Endothelial cell of umbilical vein (primary cell): ENCODE data around the gene PAX2. TPM values are rescaled to one million over a fixed set of nuclear protein-coding genes. Genes with fewer than 3 reads are reported as not detected.

Experiments used
- BruUV-seq: library from RNA; stranded (reverse); fragments of 400-500 nt; replicated peaks from 2 replicates; lab custom pipeline; 2021; lab: Mats Ljungman, UMichigan
- CTCF ChIA-PET: fragments of 300-600, 350-600 bp; sonication (Branson Sonifier 250); formaldehyde crosslinking; loops from one replicate; lab custom pipeline; 2021; ENCODE audit warnings: antibody characterized with exemption, inconsistent platforms; lab: Charles Lee
- POLR2A ChIA-PET: fragments of 300-600, 350-600 bp; sonication (Branson Sonifier 250); formaldehyde crosslinking; loops from one replicate; lab custom pipeline; 2021; ENCODE audit warnings: antibody characterized with exemption, inconsistent platforms; lab: Charles Lee
- DNase-seq: peaks from one replicate; pipeline ENCODE4 v3.0.0-alpha.2; 2011; ENCODE audit warnings: low read depth, low spot score
- FAIRE-seq: peaks from 2 replicates; lab custom pipeline; 2011; peaks lifted over from hg19 to GRCh38; lab: Jason Lieb, UNC
- H2AFZ ChIP-seq: 2 replicates; pipeline ENCODE4 v1.6.0; 2012; ENCODE audit warnings: low read depth, low read length, control low read depth, inconsistent platforms
- H3K27ac ChIP-seq: 2 replicates; pipeline ENCODE4 v1.5.1; 2011; ENCODE audit warnings: low read depth, mild to moderate bottlenecking, control low read depth, low read length, moderate library complexity; ENCODE audit not compliant: insufficient read depth
- H3K27me3 ChIP-seq, 2 experiments: 2 replicates each; pipeline versions ENCODE4 v1.6.0 to v1.6.1; 2011; ENCODE audit warnings: low read length in 2 of 2, mixed read lengths in 1 of 2; ENCODE audit not compliant: control insufficient read depth in 2 of 2, insufficient read depth in 2 of 2
- H3K36me3 ChIP-seq, 2 experiments: 2 replicates in 1 of 2; 3 replicates in 1 of 2; pipeline ENCODE4 v1.5.1; 2011; ENCODE audit warnings: low read length in 2 of 2, mild to moderate bottlenecking in 1 of 2, moderate library complexity in 1 of 2; ENCODE audit not compliant: control insufficient read depth in 2 of 2, insufficient read depth in 2 of 2; ENCODE audit errors: extremely low read depth in 1 of 2
- H3K4me1 ChIP-seq: 3 replicates; pipeline ENCODE4 v1.5.1; 2011; ENCODE audit warnings: mild to moderate bottlenecking, low read length; ENCODE audit not compliant: control insufficient read depth, insufficient read depth; ENCODE audit errors: extremely low read depth
- H3K4me2 ChIP-seq: 2 replicates; pipeline ENCODE4 v1.6.1; 2011; ENCODE audit warnings: low read length, control low read depth, mixed read lengths; ENCODE audit not compliant: insufficient read depth
- H3K4me3 ChIP-seq, 3 experiments: fragments of 200-600 bp in 1 of 3; sonication (generic), shearing (Covaris generic) in 1 of 3; replicated peaks in 1 of 3; 2 replicates each; pipeline ENCODE4 v1.5.1; 2011 to 2016; ENCODE audit warnings: control low read depth in 3 of 3, low read length in 3 of 3, mild to moderate bottlenecking in 2 of 3, inconsistent platforms in 1 of 3, low read depth in 1 of 3, moderate library complexity in 1 of 3; ENCODE audit not compliant: insufficient read depth in 1 of 3
- H3K79me2 ChIP-seq: 2 replicates; pipeline ENCODE4 v1.6.0; 2012; ENCODE audit warnings: low read length, inconsistent platforms; ENCODE audit not compliant: control insufficient read depth, insufficient read depth
- H3K9ac ChIP-seq: replicated peaks from 2 replicates; pipeline ENCODE3; 2011; ENCODE audit warnings: low read length, control low read depth; ENCODE audit not compliant: insufficient read depth; ENCODE audit errors: extremely low read depth
- H3K9me1 ChIP-seq: replicated peaks from 3 replicates; pipeline ENCODE4 v1.6.0; 2011; ENCODE audit warnings: mild to moderate bottlenecking, low read length; ENCODE audit not compliant: control insufficient read depth, insufficient read depth; ENCODE audit errors: extremely low read depth
- H3K9me3 ChIP-seq: replicated peaks from 2 replicates; pipeline ENCODE4 v1.5.1; 2012; ENCODE audit warnings: low read length, inconsistent platforms; ENCODE audit not compliant: control insufficient read depth, insufficient read depth
- H4K20me1 ChIP-seq: replicated peaks from 2 replicates; pipeline ENCODE3; 2011; ENCODE audit warnings: mild to moderate bottlenecking, low read length; ENCODE audit not compliant: control insufficient read depth, insufficient read depth; ENCODE audit errors: extremely low read depth
- CTCF ChIP-seq, 2 donors: IDR thresholded peaks; 1 replicate in 1 of 2; 2 replicates in 1 of 2; pipeline ENCODE4 v1.5.1; 2011; ENCODE audit warnings: low read length in 2 of 2, mild to moderate bottlenecking in 2 of 2, moderate library complexity in 2 of 2, control low read depth in 1 of 2, inconsistent platforms in 1 of 2, low read depth in 1 of 2; ENCODE audit not compliant: insufficient read depth in 1 of 2; ENCODE audit errors: extremely low read depth in 1 of 2
- EZH2 ChIP-seq: IDR thresholded peaks from 2 replicates; pipeline ENCODE4 v1.6.1; 2012; ENCODE audit warnings: borderline replicate concordance, low read depth, mild to moderate bottlenecking, moderate library complexity, low read length, inconsistent platforms; ENCODE audit not compliant: severe bottlenecking
- FOS ChIP-seq: IDR thresholded peaks from 2 replicates; pipeline ENCODE4 v1.6.1; 2011; ENCODE audit warnings: mild to moderate bottlenecking, low read length, moderate library complexity, borderline replicate concordance; ENCODE audit not compliant: insufficient read depth
- GATA2 ChIP-seq: IDR thresholded peaks from 2 replicates; pipeline ENCODE4 v1.7.0; 2011; ENCODE audit warnings: low read depth, mild to moderate bottlenecking, moderate library complexity, mixed read lengths, low read length; ENCODE audit not compliant: insufficient read length, insufficient read depth
- JUN ChIP-seq: IDR thresholded peaks from 2 replicates; pipeline ENCODE4 v1.6.1; 2011; ENCODE audit warnings: borderline replicate concordance, low read depth; ENCODE audit not compliant: insufficient read length, insufficient read depth
- MAX ChIP-seq: IDR thresholded peaks from 2 replicates; pipeline ENCODE4 v1.6.1; 2011; ENCODE audit not compliant: insufficient read depth, insufficient read length
- MYC ChIP-seq: IDR thresholded peaks from one replicate; pipeline ENCODE4 v1.6.1; 2011; ENCODE audit warnings: mild to moderate bottlenecking, low read depth, low read length
- POLR2A ChIP-seq: IDR thresholded peaks from 2 replicates; pipeline ENCODE4 v1.6.1; 2012; ENCODE audit warnings: low read depth, mild to moderate bottlenecking, control low read depth, low read length
- POLR2AphosphoS5 ChIP-seq: IDR thresholded peaks from 2 replicates; pipeline ENCODE4 v1.6.1; 2012; ENCODE audit warnings: low read depth, mild to moderate bottlenecking, control low read depth, low read length, moderate library complexity; ENCODE audit not compliant: insufficient read depth
- dilution Hi-C: fragments of 300-500 bp; cut with MboI; formaldehyde crosslinking; loops from one replicate; pipeline ENCODE4 v1.15.0; 2019; ENCODE audit warnings: low sequenced_read_pairs; ENCODE audit not compliant: extremely low pct_ligation_motif_present
- intact Hi-C: fragments of 100-400 bp; cut with micrococcal nuclease; formaldehyde crosslinking; loops from one replicate; pipeline ENCODE4 v1.10.0; 2022
- polyA plus RNA-seq, 4 experiments: library from polyadenylated mRNA; depleted of rRNA in 3 of 4; stranded (reverse) in 3 of 4; unstranded in 1 of 4; fragments of >200 nt; gene quantifications; 2 replicates each; pipeline versions ENCODE4 v1.2.1 to v1.2.3, GENCODE V29; 2011 to 2012; ENCODE audit warnings: missing spikeins in 1 of 4
- total RNA-seq: library from RNA; stranded (reverse); gene quantifications from 2 replicates; pipeline ENCODE4 v1.2.3, GENCODE V29; 2021

The PAX2 gene
- total and polyA plus RNA-seq, 2 donors (not counting 3 experiments of a cell fraction or from before 2014, with no cell fraction given): not detected

- BruUV-seq: no TSS peak
These were observed 30.0 kb downstream of the PAX2 start for GRCh38 chr10:100775386-100775785.

More at GRCh38 chr10:100775386-100775785, 30.0 kb downstream of the PAX2 start:
- Histone ChIP-seq H3K79me2 (no peaks in the 10 kb centered on the region), H3K27me3 (peaks cover 8 to 11% of the 10 kb centered on the region in 2 experiments), H3K4me3 (no peak overlapping the region), H3K27ac (no peak overlapping the region), H3K36me3 (no peaks in the 10 kb centered on the region), H3K4me1 (no peaks in the 10 kb centered on the region), H2AFZ (no peak overlapping the region), H4K20me1 (no peaks in the 10 kb centered on the region), H3K4me2 (no peak overlapping the region), H3K9ac (no peak overlapping the region), H3K9me1 (no peaks in the 10 kb centered on the region), H3K9me3 (no peaks in the 10 kb centered on the region)
- no peak for TF ChIP-seq CTCF (IDR thresholded peaks at IDR 0.05; ENCODE audit: extremely low read depth in 1 of 2, insufficient read depth in 1 of 2, low read depth in 1 of 2, low read length in 2 of 2)
- TF ChIP-seq MAX: no peak
- no peak for TF ChIP-seq GATA2
- no peak for TF ChIP-seq POLR2A
- no peak for TF ChIP-seq JUN
- no peak for TF ChIP-seq FOS
- no peak for TF ChIP-seq POLR2AphosphoS5
- TF ChIP-seq MYC: no peak
- TF ChIP-seq EZH2: no peak
- no peak for FAIRE-seq
- ChIA-PET CTCF (no interaction called here), POLR2A (no interaction called here)
- DNase-seq: no peak
- intact Hi-C loops: no loop called here
- dilution Hi-C loops: no loop called here
